GM06990 (cell line): ENCODE results near the gene NOTUM.
A peak's percentile ranks its signal among the peaks of the same experiment; 100 is the strongest.

ENCODE experiments used
- DNase-seq: peaks from one replicate; pipeline ENCODE4 v3.0.0-alpha.2; 2011; ENCODE audit not compliant: insufficient read length; ENCODE audit errors: extremely low read depth
- H3K27me3 ChIP-seq: replicated peaks from 2 replicates; pipeline ENCODE4 v1.6.0; 2011; ENCODE audit warnings: low read length; ENCODE audit not compliant: control insufficient read depth, insufficient read depth
- H3K36me3 ChIP-seq: 2 replicates; pipeline ENCODE4 v1.5.1; 2011; ENCODE audit warnings: low read length; ENCODE audit not compliant: control insufficient read depth, insufficient read depth
- H3K4me3 ChIP-seq: replicated peaks from 2 replicates; pipeline ENCODE4 v1.5.1; 2011; ENCODE audit warnings: low read depth, mild to moderate bottlenecking, control low read depth, low read length
- CTCF ChIP-seq: IDR thresholded peaks from 2 replicates; pipeline ENCODE4 v1.5.1; 2011; ENCODE audit warnings: low read length, control low read depth, mild to moderate bottlenecking, inconsistent platforms; ENCODE audit not compliant: insufficient read depth, poor library complexity, severe bottlenecking

NOTUM gene

GRCh38 chr17:81959362-81960129 lies 1.4 kb downstream of the NOTUM start:
- peak overlapping the region; percentile 31 for H3K4me3 ChIP-seq
- TF ChIP-seq CTCF = peak; percentile 30
- H3K27me3 ChIP-seq = no peaks in the 10 kb centered on the region; the same call in none of the 2 replicates
- no peaks in the 10 kb centered on the region for H3K36me3 ChIP-seq
- peak; percentile 73 for DNase-seq

- Histone ChIP-seq H3K27me3 (no peaks in the 10 kb centered on the region; the same call in none of the 2 replicates), H3K4me3 (no peak overlapping the region)
These were observed 2.2 kb downstream of the NOTUM start for GRCh38 chr17:81958633-81959342.

GRCh38 chr17:81957691-81958432 lies 3.1 kb downstream of the NOTUM start:
- no peak overlapping the region for H3K4me3 ChIP-seq
- no peaks in the 10 kb centered on the region for H3K36me3 ChIP-seq
- DNase-seq = no peak
- TF ChIP-seq CTCF = no peak
- H3K27me3 ChIP-seq = no peaks in the 10 kb centered on the region; the same call in none of the 2 replicates

More at GRCh38 chr17:81958633-81959342, 2.2 kb downstream of the NOTUM start:
- no peaks in the 10 kb centered on the region for H3K36me3 ChIP-seq
- no peak for TF ChIP-seq CTCF
- DNase-seq = no peak

GRCh38 chr17:81956607-81957589 lies 4.1 kb downstream of the NOTUM start:
- no peak for TF ChIP-seq CTCF
- H3K27me3 ChIP-seq = no peaks in the 10 kb centered on the region; the same call in none of the 2 replicates
- no peak overlapping the region for H3K4me3 ChIP-seq
- no peaks in the 10 kb centered on the region for H3K36me3 ChIP-seq
- no peak for DNase-seq
